ENCODE results near the gene TMEM163.

DNA sequence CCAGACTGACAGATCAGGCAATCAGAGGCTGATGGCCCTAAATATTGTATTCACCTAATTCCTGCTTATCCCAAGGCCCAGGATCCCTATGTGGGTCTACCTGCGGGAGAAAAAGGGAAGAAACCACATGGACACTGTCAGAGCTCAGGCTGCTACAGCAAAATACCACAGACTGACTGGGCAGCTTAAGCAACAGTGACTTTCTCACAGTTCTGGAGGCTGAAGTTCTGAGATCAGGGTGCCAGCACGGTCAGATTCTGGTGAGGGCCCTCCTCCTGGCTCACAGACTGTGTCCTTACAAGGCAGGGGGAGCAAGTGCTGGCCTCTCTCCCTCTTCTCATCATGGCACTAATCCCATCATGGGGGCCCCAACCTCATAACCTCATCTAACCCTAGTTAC lies 181.7 kb downstream of the TMEM163 start:
- TF ChIP-seq, protein P1, sequence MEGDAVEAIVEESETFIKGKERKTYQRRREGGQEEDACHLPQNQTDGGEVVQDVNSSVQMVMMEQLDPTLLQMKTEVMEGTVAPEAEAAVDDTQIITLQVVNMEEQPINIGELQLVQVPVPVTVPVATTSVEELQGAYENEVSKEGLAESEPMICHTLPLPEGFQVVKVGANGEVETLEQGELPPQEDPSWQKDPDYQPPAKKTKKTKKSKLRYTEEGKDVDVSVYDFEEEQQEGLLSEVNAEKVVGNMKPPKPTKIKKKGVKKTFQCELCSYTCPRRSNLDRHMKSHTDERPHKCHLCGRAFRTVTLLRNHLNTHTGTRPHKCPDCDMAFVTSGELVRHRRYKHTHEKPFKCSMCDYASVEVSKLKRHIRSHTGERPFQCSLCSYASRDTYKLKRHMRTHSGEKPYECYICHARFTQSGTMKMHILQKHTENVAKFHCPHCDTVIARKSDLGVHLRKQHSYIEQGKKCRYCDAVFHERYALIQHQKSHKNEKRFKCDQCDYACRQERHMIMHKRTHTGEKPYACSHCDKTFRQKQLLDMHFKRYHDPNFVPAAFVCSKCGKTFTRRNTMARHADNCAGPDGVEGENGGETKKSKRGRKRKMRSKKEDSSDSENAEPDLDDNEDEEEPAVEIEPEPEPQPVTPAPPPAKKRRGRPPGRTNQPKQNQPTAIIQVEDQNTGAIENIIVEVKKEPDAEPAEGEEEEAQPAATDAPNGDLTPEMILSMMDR (IDR thresholded peaks at IDR 0.05): no peak
- TF ChIP-seq POLR2A (IDR thresholded peaks at IDR 0.05): no peak
- TF ChIP-seq POLR2AphosphoS5 (IDR thresholded peaks at IDR 0.05): no peak

Measured in stomach (tissue), 4 donors.